H9 (cell line): Measurements from ENCODE around the gene P2RY14. TPM values are rescaled to one million over a fixed set of nuclear protein-coding genes. Genes with fewer than 3 reads are reported as not detected.

ENCODE experiments used
- DNase-seq: peaks from one replicate; pipeline ENCODE4 v3.0.0-alpha.2; 2017
- H2AFZ ChIP-seq: one replicate; pipeline ENCODE4 v1.6.1; 2013; ENCODE audit warnings: mild to moderate bottlenecking, low read length, control low read depth, moderate library complexity
- H2AK5ac ChIP-seq: 2 replicates; pipeline ENCODE4 v1.6.1; 2013; ENCODE audit warnings: low read length, control low read depth, mixed read lengths; ENCODE audit not compliant: insufficient read length
- H2BK120ac ChIP-seq: one replicate; pipeline ENCODE4 v1.6.1; 2013; ENCODE audit warnings: low read depth, mild to moderate bottlenecking, low read length, control low read depth, inconsistent platforms; ENCODE audit not compliant: poor library complexity, severe bottlenecking
- H2BK12ac ChIP-seq: 2 replicates; pipeline ENCODE4 v1.6.1; 2013; ENCODE audit warnings: low read length, control low read depth, mixed read lengths, low read depth; ENCODE audit not compliant: insufficient read length
- H2BK15ac ChIP-seq: 2 replicates; pipeline ENCODE4 v1.6.1; 2013; ENCODE audit warnings: low read depth, low read length, control low read depth
- H2BK20ac ChIP-seq: one replicate; pipeline ENCODE4 v1.6.1; 2013; ENCODE audit warnings: low read depth, mild to moderate bottlenecking, low read length, control low read depth, inconsistent platforms; ENCODE audit not compliant: poor library complexity, severe bottlenecking
- H2BK5ac ChIP-seq: 2 replicates; pipeline ENCODE4 v1.6.1; 2013; ENCODE audit warnings: low read length, control low read depth, mixed read lengths; ENCODE audit not compliant: insufficient read length
- H3K14ac ChIP-seq: 2 replicates; pipeline ENCODE4 v1.6.1; 2013; ENCODE audit warnings: low read length, control low read depth; ENCODE audit not compliant: insufficient read depth
- H3K18ac ChIP-seq: 2 replicates; pipeline ENCODE4 v1.6.1; 2013; ENCODE audit warnings: low read depth, mild to moderate bottlenecking, mixed read lengths, low read length, control low read depth; ENCODE audit not compliant: insufficient read length
- H3K23ac ChIP-seq: 2 replicates; pipeline ENCODE4 v1.6.1; 2013; ENCODE audit warnings: low read length, control low read depth, mixed read lengths, low read depth; ENCODE audit not compliant: insufficient read length
- H3K23me2 ChIP-seq: 2 replicates; pipeline ENCODE4 v1.6.1; 2013; ENCODE audit warnings: low read depth, mild to moderate bottlenecking, mixed read lengths, low read length, control low read depth; ENCODE audit not compliant: insufficient read length, poor library complexity, severe bottlenecking
- H3K27ac ChIP-seq: 2 replicates; pipeline ENCODE4 v1.5.1; 2013; ENCODE audit warnings: low read length, control low read depth, mixed read lengths, low read depth; ENCODE audit not compliant: insufficient read length
- H3K27me3 ChIP-seq: 2 replicates; pipeline ENCODE4 v1.6.1; 2013; ENCODE audit warnings: low read length, control low read depth, inconsistent platforms; ENCODE audit not compliant: insufficient read depth
- H3K4ac ChIP-seq: 2 replicates; pipeline ENCODE4 v1.6.1; 2013; ENCODE audit warnings: low read depth, mild to moderate bottlenecking, control low read depth, inconsistent platforms, low read length, moderate library complexity
- H3K4me1 ChIP-seq: 2 replicates; pipeline ENCODE4 v1.6.1; 2013; ENCODE audit warnings: low read length, control low read depth, inconsistent platforms; ENCODE audit not compliant: insufficient read depth
- H3K4me2 ChIP-seq: 2 replicates; pipeline ENCODE4 v1.6.1; 2013; ENCODE audit warnings: low read length, control low read depth, mixed read lengths; ENCODE audit not compliant: insufficient read length, insufficient read depth
- H3K56ac ChIP-seq: 2 replicates; pipeline ENCODE4 v1.6.1; 2013; ENCODE audit warnings: low read depth, mild to moderate bottlenecking, mixed read lengths, low read length, control low read depth; ENCODE audit not compliant: insufficient read length
- H3K79me1 ChIP-seq: 2 replicates; pipeline ENCODE4 v1.6.1; 2013; ENCODE audit warnings: low read depth, mild to moderate bottlenecking, moderate library complexity, low read length, control low read depth, inconsistent platforms; ENCODE audit not compliant: insufficient read depth, poor library complexity, severe bottlenecking
- H3K79me2 ChIP-seq: 2 replicates; pipeline ENCODE4 v1.6.1; 2013; ENCODE audit warnings: low read length, control low read depth, inconsistent platforms; ENCODE audit not compliant: insufficient read depth
- H3K9ac ChIP-seq: 2 replicates; pipeline ENCODE4 v1.6.1; 2013; ENCODE audit warnings: low read length, control low read depth, mixed read lengths; ENCODE audit not compliant: insufficient read length; ENCODE audit errors: extremely low read depth
- H3K9me3 ChIP-seq: one replicate; pipeline ENCODE4 v1.6.1; 2013; ENCODE audit warnings: low read depth, low read length, inconsistent platforms; ENCODE audit not compliant: control insufficient read depth
- H3T11ph ChIP-seq: one replicate; pipeline ENCODE4 v1.6.1; 2013; ENCODE audit warnings: mild to moderate bottlenecking, low read length, control low read depth, inconsistent platforms
- H4K20me1 ChIP-seq: one replicate; pipeline ENCODE4 v1.6.1; 2013; ENCODE audit not compliant: control insufficient read depth, insufficient read length, insufficient read depth
- H4K5ac ChIP-seq: 2 replicates; pipeline ENCODE4 v1.6.1; 2013; ENCODE audit warnings: low read depth, mild to moderate bottlenecking, mixed read lengths, low read length, control low read depth; ENCODE audit not compliant: insufficient read length
- H4K8ac ChIP-seq: replicated peaks from 2 replicates; pipeline ENCODE4 v1.6.1; 2013; ENCODE audit warnings: low read length, control low read depth, mixed read lengths, low read depth; ENCODE audit not compliant: insufficient read length
- H4K91ac ChIP-seq: 2 replicates; pipeline ENCODE4 v1.6.1; 2013; ENCODE audit warnings: low read depth, mild to moderate bottlenecking, moderate library complexity, mixed read lengths, low read length, control low read depth; ENCODE audit not compliant: insufficient read length
- H3K27ac Mint-ChIP-seq, 3 experiments: 2 replicates in 2 of 3; 3 replicates in 1 of 3; pipeline ENCODE4 v1.8.0; 2020 to 2021; ENCODE audit warnings: mixed read lengths in 3 of 3, mild to moderate bottlenecking in 1 of 3, moderate library complexity in 1 of 3
- H3K27me3 Mint-ChIP-seq: 2 replicates; pipeline ENCODE4 v1.8.0; 2021; ENCODE audit warnings: low read depth, mild to moderate bottlenecking, moderate library complexity, mixed read lengths
- H3K36me3 Mint-ChIP-seq, 3 experiments: 2 replicates in 2 of 3; 3 replicates in 1 of 3; pipeline ENCODE4 v1.8.0; 2020 to 2021; ENCODE audit warnings: low read depth in 3 of 3, mixed read lengths in 3 of 3; ENCODE audit not compliant: insufficient read depth in 1 of 3
- H3K4me1 Mint-ChIP-seq, 2 experiments: 2 replicates each; pipeline ENCODE4 v1.8.0; 2020; ENCODE audit warnings: mixed read lengths in 2 of 2
- H3K4me3 Mint-ChIP-seq, 2 experiments: 2 replicates in 1 of 2; 3 replicates in 1 of 2; pipeline ENCODE4 v1.8.0; 2020 to 2021; ENCODE audit warnings: mild to moderate bottlenecking in 2 of 2, mixed read lengths in 2 of 2, moderate library complexity in 1 of 2
- H3K9me3 Mint-ChIP-seq, 2 experiments: 2 replicates in 1 of 2; 3 replicates in 1 of 2; pipeline ENCODE4 v1.8.0; 2020; ENCODE audit warnings: mild to moderate bottlenecking in 2 of 2, mixed read lengths in 2 of 2, moderate library complexity in 1 of 2
- WGBS: extraction: QIAGEN DNeasy Blood & Tissue Kit; methylation state at CpG from one replicate; pipeline ENCODE4 v1.1.7; 2013; ENCODE audit warnings: missing lambda C conversion rate, low lambda C conversion rate, mixed read lengths; ENCODE audit not compliant: insufficient read length; ENCODE audit errors: extremely low coverage; 5-methylcytosine and 5-hydroxymethylcytosine counted together
- total RNA-seq: library from RNA; stranded (reverse); gene quantifications from 2 replicates; pipeline ENCODE4 v1.2.1, GENCODE V29; 2021
- TF ChIP-seq, protein P1 (sequence below): fragments of 200-600 bp; sonication (generic); conservative IDR thresholded peaks from 3 replicates; pipeline ENCODE4 v1.8.0; 2021; ENCODE audit warnings: antibody characterized with exemption, mild to moderate bottlenecking

Gene P2RY14
- total RNA-seq, 1 experiment from 2014 or later: not detected

DNA sequence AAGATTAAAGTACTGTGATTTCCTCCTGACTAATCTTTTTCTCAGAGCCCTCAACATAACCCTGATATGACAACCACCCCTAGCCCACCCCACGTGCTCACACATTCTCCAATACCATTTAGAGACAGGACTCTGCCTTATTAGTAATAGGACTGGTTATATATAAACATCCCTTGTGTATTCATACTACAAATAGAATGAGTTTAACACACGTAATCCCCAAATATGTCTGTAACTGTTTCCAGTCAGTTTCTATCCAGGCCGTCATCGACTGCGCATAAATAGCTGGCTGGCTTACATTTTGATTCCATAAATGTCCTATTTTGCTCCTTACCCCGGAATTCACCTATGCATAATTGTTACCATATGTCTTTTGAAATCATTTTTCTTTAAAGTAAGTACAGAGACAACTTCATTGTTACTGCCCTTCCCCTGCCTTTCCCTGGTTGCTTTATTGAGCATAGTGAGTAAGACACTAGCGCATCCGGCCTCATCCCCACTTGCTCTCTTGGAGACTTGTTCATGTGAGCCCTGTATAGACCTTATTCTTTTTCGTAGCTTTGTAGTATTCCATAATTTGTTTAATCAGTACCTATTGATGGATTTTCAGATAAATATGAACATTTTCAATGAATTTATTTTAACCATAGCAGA, 3.5 kb upstream of the P2RY14 start:
- Histone ChIP-seq H3K56ac (no peak overlapping the region), H4K91ac (no peak overlapping the region), H3K18ac (no peak overlapping the region)

More for the DNA sequence above, 3.5 kb upstream of the P2RY14 start:
- Histone ChIP-seq H4K20me1 (no peaks in the 10 kb centered on the region), H3K23ac (no peak overlapping the region), H2BK15ac (no peak overlapping the region), H3K79me1 (no peaks in the 10 kb centered on the region), H3K27me3 (no peaks in the 10 kb centered on the region), H3K9me3 (no peaks in the 10 kb centered on the region), H3T11ph (no peak overlapping the region), H4K8ac (no peak overlapping the region), H3K79me2 (no peaks in the 10 kb centered on the region), H3K4me2 (no peak overlapping the region), H2BK120ac (no peak overlapping the region), H2BK20ac (no peak overlapping the region), H2AK5ac (no peak overlapping the region), H3K4me1 (no peaks in the 10 kb centered on the region; the same call in 1 of the 2 replicates), H3K14ac (no peak overlapping the region), H3K27ac (no peak overlapping the region), H2BK12ac (no peak overlapping the region), H3K4ac (no peak overlapping the region), H3K9ac (no peak overlapping the region), H2AFZ (no peak overlapping the region), H4K5ac (no peak overlapping the region), H2BK5ac (no peak overlapping the region), H3K23me2 (no peaks in the 10 kb centered on the region)
- no CpG with 5 or more reads among the region's 9 CpGs for WGBS
- no peak overlapping the region for H3K27ac Mint-ChIP-seq
- H3K4me1 Mint-ChIP-seq: peaks cover 5% of the 10 kb centered on the region in 2 experiments
- H3K36me3 Mint-ChIP-seq: no peaks in the 10 kb centered on the region
- TF ChIP-seq, protein P1, sequence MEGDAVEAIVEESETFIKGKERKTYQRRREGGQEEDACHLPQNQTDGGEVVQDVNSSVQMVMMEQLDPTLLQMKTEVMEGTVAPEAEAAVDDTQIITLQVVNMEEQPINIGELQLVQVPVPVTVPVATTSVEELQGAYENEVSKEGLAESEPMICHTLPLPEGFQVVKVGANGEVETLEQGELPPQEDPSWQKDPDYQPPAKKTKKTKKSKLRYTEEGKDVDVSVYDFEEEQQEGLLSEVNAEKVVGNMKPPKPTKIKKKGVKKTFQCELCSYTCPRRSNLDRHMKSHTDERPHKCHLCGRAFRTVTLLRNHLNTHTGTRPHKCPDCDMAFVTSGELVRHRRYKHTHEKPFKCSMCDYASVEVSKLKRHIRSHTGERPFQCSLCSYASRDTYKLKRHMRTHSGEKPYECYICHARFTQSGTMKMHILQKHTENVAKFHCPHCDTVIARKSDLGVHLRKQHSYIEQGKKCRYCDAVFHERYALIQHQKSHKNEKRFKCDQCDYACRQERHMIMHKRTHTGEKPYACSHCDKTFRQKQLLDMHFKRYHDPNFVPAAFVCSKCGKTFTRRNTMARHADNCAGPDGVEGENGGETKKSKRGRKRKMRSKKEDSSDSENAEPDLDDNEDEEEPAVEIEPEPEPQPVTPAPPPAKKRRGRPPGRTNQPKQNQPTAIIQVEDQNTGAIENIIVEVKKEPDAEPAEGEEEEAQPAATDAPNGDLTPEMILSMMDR: no peak
- no peak overlapping the region for H3K4me3 Mint-ChIP-seq
- DNase-seq: no peak
- no peaks in the 10 kb centered on the region for H3K27me3 Mint-ChIP-seq
- H3K9me3 Mint-ChIP-seq: no peaks in the 10 kb centered on the region
